DMS153 treated with DMSO at 0.1 percent for 48 hours (cell line): ENCODE data around the gene SPANXC.
"Not testable (repeated sequence)": the region's sequence is repeated elsewhere in the genome, so short reads cannot be mapped to it uniquely, and the experiment has no call there.

Experiments
- DNase-seq: peaks from one replicate; lab custom pipeline; 2025; ENCODE audit not compliant: unreplicated experiment; lab: John Stamatoyannopoulos, UW

The SPANXC gene

DNA sequence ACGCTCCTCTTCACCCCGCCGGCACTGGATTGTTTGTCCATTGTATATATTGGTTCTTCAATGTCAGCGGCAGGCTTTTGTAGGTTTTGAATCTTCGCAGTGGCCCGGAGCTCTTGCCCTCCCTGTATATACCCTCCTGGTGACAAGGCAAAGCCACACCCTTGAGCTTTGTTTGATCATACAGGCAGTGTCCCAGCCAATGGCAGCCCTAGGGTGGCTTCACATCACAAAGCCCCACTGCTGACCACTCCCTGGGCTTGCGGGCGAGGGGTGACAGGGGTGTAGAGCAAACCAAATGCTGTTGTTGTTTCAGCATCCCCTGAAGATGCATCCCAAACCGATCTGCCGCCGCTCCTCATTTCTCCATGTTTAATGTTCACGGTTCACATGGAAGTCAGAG is at the start of gene SPANXC:
TSS of gene SPANXC (minus strand) at position 101 of the 400 bp plus-strand sequence. CDS start at position 41, 60 bp downstream.
- not testable (repeated sequence) for DNase-seq

DNA sequence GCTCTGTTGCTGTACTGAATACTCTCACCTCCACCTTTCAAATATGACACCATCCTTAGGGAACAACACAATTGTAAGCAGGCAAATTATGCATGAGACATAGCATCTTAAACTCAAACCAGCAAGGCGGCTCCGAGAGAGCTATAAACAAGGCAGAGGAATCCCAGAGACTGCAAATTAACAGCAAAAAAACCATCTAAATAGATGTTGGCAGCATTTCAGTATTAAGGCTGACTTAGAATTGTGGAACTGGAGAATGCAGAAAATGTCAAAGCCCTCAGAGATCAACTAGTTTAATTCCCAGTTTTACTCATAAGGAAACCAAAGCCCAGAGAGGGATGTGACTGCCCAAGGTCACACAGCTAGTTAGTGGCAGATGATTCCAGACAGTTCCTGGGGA is 37.2 kb upstream of the SPANXC start:
- DNase-seq: no peak

DNA sequence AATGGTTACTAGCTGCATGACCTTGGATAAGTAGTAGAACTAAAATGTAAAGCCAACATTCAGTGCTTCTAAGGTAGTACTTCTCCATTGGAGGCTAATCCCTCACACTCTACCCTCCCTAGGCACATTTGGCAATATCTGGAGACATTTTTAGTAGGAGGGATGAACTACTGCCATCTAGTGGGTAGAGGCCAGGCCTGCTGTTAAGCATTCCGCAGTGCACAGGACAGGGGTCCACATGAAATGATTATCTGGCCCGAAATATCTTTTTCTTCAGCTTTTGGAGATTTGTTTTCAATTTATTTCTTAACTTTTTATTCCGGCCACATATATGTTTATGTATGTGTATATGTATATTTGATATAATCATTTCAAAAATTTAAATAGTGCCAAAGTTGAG is 36.0 kb upstream of the SPANXC start:
- DNase-seq: peak; percentile 1

GRCh38 chrX:141258080-141258479 is 15.8 kb upstream of the SPANXC start:
- no peak for DNase-seq

DNA sequence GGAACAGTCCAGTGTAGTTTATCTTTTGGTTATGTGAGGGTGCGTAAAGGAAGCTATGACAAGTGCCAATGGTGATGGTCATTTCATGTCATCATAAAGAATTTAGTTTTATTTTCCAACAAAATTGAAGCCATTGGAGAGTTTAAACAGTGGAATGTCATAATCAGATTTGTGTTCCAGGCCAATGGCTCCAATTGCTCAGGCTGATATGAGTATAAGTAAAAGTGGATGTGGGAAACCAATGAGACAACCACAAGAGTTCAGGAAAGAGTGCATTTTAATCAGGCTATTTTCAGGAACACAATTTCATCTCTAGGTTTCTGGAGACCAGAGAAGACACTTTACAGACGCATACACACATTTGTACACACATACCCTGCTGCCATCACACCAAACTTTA is 20.7 kb downstream of the SPANXC start:
- DNase-seq: no peak

DNA sequence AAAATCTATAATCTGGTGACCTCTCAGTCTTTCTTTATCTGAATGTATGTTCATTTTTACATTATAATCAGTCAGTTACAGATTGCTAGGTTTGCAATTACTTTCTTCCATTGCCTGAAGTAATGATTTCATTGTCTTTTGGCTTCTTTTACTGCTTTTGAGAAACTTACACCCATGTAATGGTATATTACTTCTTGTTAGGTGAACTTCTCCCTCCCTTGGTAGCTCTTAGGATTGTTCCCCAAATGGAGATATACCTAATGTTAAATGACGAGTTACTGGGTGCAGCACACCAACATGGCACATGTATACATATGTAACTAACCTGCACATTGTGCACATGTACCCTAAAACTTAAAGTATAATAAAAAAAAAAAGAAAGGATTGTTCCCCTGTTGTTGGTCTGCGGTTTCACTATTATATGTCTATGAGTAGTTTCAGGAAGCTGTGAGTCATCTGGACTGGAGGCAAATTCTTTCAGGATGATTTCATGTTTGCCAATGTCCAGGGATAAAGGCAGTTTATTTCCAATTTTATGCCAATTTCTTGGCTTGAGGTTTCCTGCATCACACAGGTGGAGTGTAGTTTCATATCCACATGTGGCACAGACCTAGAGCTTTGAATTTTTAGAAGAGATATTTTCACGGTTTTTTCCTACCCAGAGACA is 21.8 kb downstream of the SPANXC start:
- no peak for DNase-seq

DNA sequence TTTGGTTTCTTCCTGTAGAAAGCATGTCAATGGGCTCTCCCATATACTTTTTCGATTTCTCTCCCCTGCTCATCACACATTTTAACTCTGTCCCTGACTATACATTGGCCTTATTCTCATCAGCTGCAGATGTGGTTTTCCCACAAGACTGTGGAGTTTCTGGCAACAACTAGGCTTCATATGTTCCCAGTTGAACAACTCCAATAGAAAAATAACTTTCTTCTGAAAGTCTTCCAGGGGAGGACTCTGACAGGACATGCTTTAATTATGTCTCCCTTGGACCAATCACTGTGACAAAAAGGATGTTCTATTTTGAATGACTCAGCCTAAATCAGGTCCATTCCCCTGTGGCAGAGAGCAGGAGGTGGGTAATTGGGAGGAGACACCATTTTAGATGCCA is 28.1 kb downstream of the SPANXC start:
- DNase-seq: no peak

- DNase-seq: no peak
These were observed 40.4 kb downstream of the SPANXC start for GRCh38 chrX:141201962-141202361.
